Measurements from ENCODE around the gene BBOX1. TPM values are rescaled to one million over a fixed set of nuclear protein-coding genes. Genes with fewer than 3 reads are reported as not detected.
A peak's percentile ranks its signal among the peaks of the same experiment; 100 is the strongest.

The BBOX1 gene
- total and polyA plus RNA-seq, 2 of the 4 experiments (the other 2 are of a cell fraction): not detected

GRCh38 chr11:27087432-27087831, 46.8 kb downstream of the BBOX1 start:
- H2BK20ac ChIP-seq (ENCODE audit: low read depth, low read length): no peak overlapping the region
- H3K36me3 ChIP-seq (ENCODE audit: control insufficient read depth, insufficient read depth, low read length): no peaks in the 10 kb centered on the region
- peak; percentile 36 for ATAC-seq (ENCODE audit: low read depth)
- no peak overlapping the region for H2AFZ ChIP-seq (replicated peaks; ENCODE audit: low read length, poor library complexity)
- no peak overlapping the region for H3K14ac ChIP-seq (replicated peaks; ENCODE audit: low read depth, low read length)
- intact Hi-C loops (cut with micrococcal nuclease) (no loop called here), dilution Hi-C loops (cut with HindIII; ENCODE audit: low sequenced_read_pairs, unreplicated experiment) (no loop called here), in situ Hi-C loops (cut with MboI; ENCODE audit: low sequenced_read_pairs) (no loop called here)
- H3K56ac ChIP-seq (ENCODE audit: extremely low read depth, insufficient read depth, low read length): no peak overlapping the region
- H2BK15ac ChIP-seq (ENCODE audit: low read depth, low read length): no peak overlapping the region
- no peak for TF ChIP-seq CHD1 (IDR thresholded peaks at IDR 0.05; ENCODE audit: low read depth, low read length)
- no peak for TF ChIP-seq USF2 (IDR thresholded peaks at IDR 0.05; ENCODE audit: low read depth, low read length)
- no peak for TF ChIP-seq MAFK (IDR thresholded peaks at IDR 0.05; ENCODE audit: low read depth, low read length)
- no peak for TF ChIP-seq MXI1 (IDR thresholded peaks at IDR 0.05; ENCODE audit: borderline replicate concordance, low read depth, low read length)
- no peaks in the 10 kb centered on the region for H3K9me3 ChIP-seq (ENCODE audit: control insufficient read depth, insufficient read depth, low read length)
- H4K8ac ChIP-seq (ENCODE audit: low read depth in 2 of 2, low read length in 2 of 2): no peak overlapping the region
- H3K27me3 ChIP-seq (ENCODE audit: control insufficient read depth, insufficient read depth, low read length): no peaks in the 10 kb centered on the region
- H2BK5ac ChIP-seq (ENCODE audit: low read depth, low read length, poor library complexity, severe bottlenecking): no peak overlapping the region
- ChIA-PET POLR2A (ENCODE audit: unreplicated experiment) (no interaction called here), CTCF (no interaction called here)
- H3K4ac ChIP-seq (ENCODE audit: low read depth, low read length): no peak overlapping the region
- H3K9me1 ChIP-seq (ENCODE audit: insufficient read depth, low read length): no peaks in the 10 kb centered on the region
- no peak overlapping the region for H2AK9ac ChIP-seq (replicated peaks; ENCODE audit: low read depth, low read length, poor library complexity)
- peak; percentile 19 for DNase-seq
- no TSS peak for BruUV-seq (replicated peaks)
- H4K20me1 ChIP-seq (ENCODE audit: insufficient read depth, low read length): no peaks in the 10 kb centered on the region
- H3K18ac ChIP-seq (ENCODE audit: low read depth, low read length): no peak overlapping the region
- no peak overlapping the region for H3K23ac ChIP-seq (ENCODE audit: low read depth, low read length)
- H3K4me3 ChIP-seq (ENCODE audit: insufficient read depth, low read depth, low read length): no peak overlapping the region
- no peak overlapping the region for H3K4me2 ChIP-seq (ENCODE audit: low read depth, low read length)
- H4K5ac ChIP-seq (ENCODE audit: low read depth, low read length): no peak overlapping the region
- H2BK120ac ChIP-seq (ENCODE audit: low read depth, low read length): no peak overlapping the region
- H2AK5ac ChIP-seq (ENCODE audit: low read depth, low read length): no peak overlapping the region
- no peaks in the 10 kb centered on the region for H3K79me1 ChIP-seq (ENCODE audit: low read depth in 1 of 2, low read length in 2 of 2)
- H3K4me1 ChIP-seq (ENCODE audit: control insufficient read depth, insufficient read depth, low read length): no peaks in the 10 kb centered on the region; the same call in 1 of the 2 replicates
- H3K9ac ChIP-seq (ENCODE audit: low read depth, low read length): no peak overlapping the region
- no peak overlapping the region for H3K27ac ChIP-seq (ENCODE audit: insufficient read depth, low read length)
- 40% methylated on average over 1 of the region's 2 CpGs; no CpG with 5 or more reads in 1 of the 2 experiments for WGBS, 2 experiments (ENCODE audit: extremely low coverage in 2 of 2, insufficient read length in 1 of 2)
- no peak overlapping the region for H4K91ac ChIP-seq (ENCODE audit: insufficient read depth, low read depth, low read length)

Measured in IMR-90 (cell line).